ENCODE results near the gene MS4A12.

- no peak for TF ChIP-seq CTCF (IDR thresholded peaks at IDR 0.05)
- no peak for TF ChIP-seq TCF7L2 (IDR thresholded peaks at IDR 0.05; ENCODE audit: low read depth, low read length)
Measured at GRCh38 chr11:60512651-60513225, 20.2 kb downstream of the MS4A12 start.

All from Panc1 (cell line).